HL-60 (cell line): Measurements from ENCODE around the gene GALNT7.

ENCODE experiments used
- DNase-seq, 2 experiments: peaks; one replicate each; pipeline ENCODE4 v3.0.0-alpha.2; 2010 to 2020; ENCODE audit warnings: low read depth in 1 of 2, low spot score in 1 of 2
- H3K27ac ChIP-seq: fragments of 250-450 bp; sonication (Bioruptor Pico); replicated peaks from 2 replicates; pipeline ENCODE4 v1.5.1; 2020; ENCODE audit warnings: mild to moderate bottlenecking, moderate library complexity
- H3K27me3 ChIP-seq: fragments of 250-450 bp; sonication (Bioruptor Pico); 2 replicates; pipeline ENCODE4 v1.5.1; 2021; ENCODE audit warnings: mild to moderate bottlenecking, moderate library complexity; ENCODE audit not compliant: insufficient read depth, poor library complexity, severe bottlenecking
- H3K4me3 ChIP-seq: replicated peaks from 2 replicates; pipeline ENCODE4 v1.5.1; 2011; ENCODE audit warnings: mild to moderate bottlenecking, control low read depth, low read length; ENCODE audit not compliant: insufficient read depth
- GABPA ChIP-seq: IDR thresholded peaks from 2 replicates; pipeline ENCODE4 v1.6.1; 2012; ENCODE audit warnings: low read depth
- POLR2AphosphoS5 ChIP-seq: IDR thresholded peaks from 2 replicates; pipeline ENCODE4 v1.6.1; 2012; ENCODE audit warnings: low read depth
- SPI1 ChIP-seq: IDR thresholded peaks from 2 replicates; pipeline ENCODE4 v1.6.1; 2012; ENCODE audit warnings: low read depth, mild to moderate bottlenecking, borderline replicate concordance
- TF ChIP-seq, protein P1 (sequence below): IDR thresholded peaks from 2 replicates; pipeline ENCODE4 v1.6.1; 2012; ENCODE audit warnings: low read depth; ENCODE audit not compliant: insufficient replicate concordance
- TF ChIP-seq, protein P2 (sequence below): IDR thresholded peaks from one replicate; pipeline ENCODE4 v1.5.1; 2011; ENCODE audit warnings: low read length, control low read depth, inconsistent platforms; ENCODE audit not compliant: insufficient read depth

The GALNT7 gene

DNA sequence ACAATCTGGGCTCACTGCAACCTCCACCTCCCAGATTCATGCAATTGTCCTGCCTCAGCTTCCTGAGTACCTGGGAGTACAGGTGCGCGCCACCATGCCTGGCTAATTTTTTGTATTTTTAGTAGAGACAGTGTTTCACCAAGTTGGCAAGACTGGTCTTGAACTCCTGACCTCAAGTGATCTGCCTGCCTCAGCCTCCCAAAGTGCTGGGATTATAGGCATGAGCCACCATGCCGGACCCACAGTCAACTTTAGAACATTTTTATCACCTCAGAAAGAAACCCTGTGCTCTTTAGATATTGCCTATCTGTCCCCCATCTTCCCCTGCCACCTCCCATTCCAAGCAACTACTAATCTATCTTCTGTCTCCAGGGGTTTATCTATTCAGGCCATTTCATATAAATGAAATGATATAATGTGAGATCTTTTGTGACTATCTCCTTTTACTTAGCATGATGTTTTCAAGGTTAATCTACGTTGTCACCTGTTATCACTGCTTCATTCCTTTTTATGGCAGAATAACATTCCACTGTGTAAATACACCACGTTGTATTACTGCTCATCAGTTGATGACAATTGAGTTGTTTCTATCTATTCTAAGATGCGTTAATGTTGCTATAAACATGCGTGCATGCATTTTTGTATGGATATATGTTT lies 44.3 kb upstream of the GALNT7 start:
- H3K27ac ChIP-seq: no peak overlapping the region
- DNase-seq: no peak
- no peak overlapping the region for H3K4me3 ChIP-seq
- TF ChIP-seq POLR2AphosphoS5 (no peak), GABPA (no peak)
- TF ChIP-seq, protein P1, sequence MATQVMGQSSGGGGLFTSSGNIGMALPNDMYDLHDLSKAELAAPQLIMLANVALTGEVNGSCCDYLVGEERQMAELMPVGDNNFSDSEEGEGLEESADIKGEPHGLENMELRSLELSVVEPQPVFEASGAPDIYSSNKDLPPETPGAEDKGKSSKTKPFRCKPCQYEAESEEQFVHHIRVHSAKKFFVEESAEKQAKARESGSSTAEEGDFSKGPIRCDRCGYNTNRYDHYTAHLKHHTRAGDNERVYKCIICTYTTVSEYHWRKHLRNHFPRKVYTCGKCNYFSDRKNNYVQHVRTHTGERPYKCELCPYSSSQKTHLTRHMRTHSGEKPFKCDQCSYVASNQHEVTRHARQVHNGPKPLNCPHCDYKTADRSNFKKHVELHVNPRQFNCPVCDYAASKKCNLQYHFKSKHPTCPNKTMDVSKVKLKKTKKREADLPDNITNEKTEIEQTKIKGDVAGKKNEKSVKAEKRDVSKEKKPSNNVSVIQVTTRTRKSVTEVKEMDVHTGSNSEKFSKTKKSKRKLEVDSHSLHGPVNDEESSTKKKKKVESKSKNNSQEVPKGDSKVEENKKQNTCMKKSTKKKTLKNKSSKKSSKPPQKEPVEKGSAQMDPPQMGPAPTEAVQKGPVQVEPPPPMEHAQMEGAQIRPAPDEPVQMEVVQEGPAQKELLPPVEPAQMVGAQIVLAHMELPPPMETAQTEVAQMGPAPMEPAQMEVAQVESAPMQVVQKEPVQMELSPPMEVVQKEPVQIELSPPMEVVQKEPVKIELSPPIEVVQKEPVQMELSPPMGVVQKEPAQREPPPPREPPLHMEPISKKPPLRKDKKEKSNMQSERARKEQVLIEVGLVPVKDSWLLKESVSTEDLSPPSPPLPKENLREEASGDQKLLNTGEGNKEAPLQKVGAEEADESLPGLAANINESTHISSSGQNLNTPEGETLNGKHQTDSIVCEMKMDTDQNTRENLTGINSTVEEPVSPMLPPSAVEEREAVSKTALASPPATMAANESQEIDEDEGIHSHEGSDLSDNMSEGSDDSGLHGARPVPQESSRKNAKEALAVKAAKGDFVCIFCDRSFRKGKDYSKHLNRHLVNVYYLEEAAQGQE: no peak
- TF ChIP-seq, protein P2, sequence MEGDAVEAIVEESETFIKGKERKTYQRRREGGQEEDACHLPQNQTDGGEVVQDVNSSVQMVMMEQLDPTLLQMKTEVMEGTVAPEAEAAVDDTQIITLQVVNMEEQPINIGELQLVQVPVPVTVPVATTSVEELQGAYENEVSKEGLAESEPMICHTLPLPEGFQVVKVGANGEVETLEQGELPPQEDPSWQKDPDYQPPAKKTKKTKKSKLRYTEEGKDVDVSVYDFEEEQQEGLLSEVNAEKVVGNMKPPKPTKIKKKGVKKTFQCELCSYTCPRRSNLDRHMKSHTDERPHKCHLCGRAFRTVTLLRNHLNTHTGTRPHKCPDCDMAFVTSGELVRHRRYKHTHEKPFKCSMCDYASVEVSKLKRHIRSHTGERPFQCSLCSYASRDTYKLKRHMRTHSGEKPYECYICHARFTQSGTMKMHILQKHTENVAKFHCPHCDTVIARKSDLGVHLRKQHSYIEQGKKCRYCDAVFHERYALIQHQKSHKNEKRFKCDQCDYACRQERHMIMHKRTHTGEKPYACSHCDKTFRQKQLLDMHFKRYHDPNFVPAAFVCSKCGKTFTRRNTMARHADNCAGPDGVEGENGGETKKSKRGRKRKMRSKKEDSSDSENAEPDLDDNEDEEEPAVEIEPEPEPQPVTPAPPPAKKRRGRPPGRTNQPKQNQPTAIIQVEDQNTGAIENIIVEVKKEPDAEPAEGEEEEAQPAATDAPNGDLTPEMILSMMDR: no peak
- no peaks in the 10 kb centered on the region for H3K27me3 ChIP-seq

DNA sequence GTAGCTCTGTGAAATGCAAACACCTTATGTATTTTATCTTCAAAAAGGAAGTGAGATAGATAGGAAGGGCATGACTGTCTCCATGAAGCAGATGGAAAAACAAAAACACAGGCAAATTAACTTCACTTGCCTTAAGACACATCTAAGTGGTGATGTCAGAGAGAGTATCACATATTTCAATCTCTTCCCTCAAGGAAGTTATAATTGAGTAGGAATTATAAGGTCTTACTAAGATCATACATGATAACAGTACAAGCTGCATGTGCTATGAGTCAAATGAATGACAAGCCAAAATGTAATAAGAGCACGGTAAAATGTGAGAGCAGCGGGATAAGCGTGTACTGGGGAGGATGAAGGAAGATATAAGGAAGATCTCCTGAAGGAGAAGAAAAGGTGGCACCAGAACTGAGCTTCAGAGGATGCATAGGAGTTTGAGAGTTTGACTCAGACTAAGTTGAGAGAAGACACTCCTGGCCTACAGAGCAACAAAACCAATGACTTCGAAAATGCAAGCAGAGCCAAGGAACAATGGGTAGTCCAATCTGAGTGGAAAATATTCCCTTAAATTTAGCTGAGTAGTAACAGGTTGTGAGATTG lies 43.3 kb upstream of the GALNT7 start:
- no peaks in the 10 kb centered on the region for H3K27me3 ChIP-seq
- DNase-seq: no peak
- no peak overlapping the region for H3K27ac ChIP-seq
- TF ChIP-seq GABPA (no peak), SPI1 (no peak), POLR2AphosphoS5 (no peak)
- TF ChIP-seq, protein P2: no peak
- TF ChIP-seq, protein P1: no peak
- H3K4me3 ChIP-seq: no peak overlapping the region

DNA sequence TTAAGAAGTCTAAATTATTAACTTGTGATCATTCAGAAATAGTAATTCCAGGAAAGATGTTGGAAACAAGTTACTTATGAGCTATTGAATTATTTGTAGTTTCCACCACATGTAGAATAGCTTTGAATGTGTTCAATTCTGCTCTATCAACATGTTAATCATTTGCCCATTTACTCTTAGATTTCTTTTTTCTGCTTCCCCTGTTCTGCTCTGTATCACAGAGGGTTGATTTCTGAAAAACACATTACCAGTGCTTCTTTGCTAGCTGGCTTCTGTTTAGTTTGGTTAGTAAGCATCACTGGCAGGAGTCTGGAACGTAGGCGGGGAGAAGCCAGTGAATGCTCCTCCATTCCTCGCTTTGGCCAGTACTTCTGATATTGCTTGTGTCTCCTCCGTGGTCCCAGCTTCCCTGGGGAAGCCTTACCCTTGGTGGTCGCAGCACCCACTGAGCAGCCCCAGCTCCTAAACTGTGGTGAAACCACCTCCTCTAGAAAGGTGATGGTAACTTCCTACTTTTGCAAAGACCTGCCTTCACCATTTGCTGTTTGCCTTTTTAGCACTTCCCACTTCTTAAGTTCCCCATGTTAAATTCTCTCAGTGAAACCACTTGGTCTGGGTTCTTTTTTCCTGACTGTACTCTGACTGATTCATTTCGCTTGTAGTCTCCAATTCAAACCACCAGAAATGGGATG lies 40.3 kb upstream of the GALNT7 start:
- no peak for TF ChIP-seq POLR2AphosphoS5
- peak; percentile 91 for TF ChIP-seq SPI1
- TF ChIP-seq, protein P1: no peak
- no peak overlapping the region for H3K4me3 ChIP-seq
- H3K27ac ChIP-seq: no peak overlapping the region
- peak in 1 of 2 experiments; percentile 40 for DNase-seq
- no peaks in the 10 kb centered on the region for H3K27me3 ChIP-seq
